Heart right ventricle (tissue), 16 donors: Measurements from ENCODE around the gene HOTAIR. TPM values are rescaled to one million over a fixed set of nuclear protein-coding genes. Genes with fewer than 3 reads are reported as not detected.
A peak's percentile ranks its signal among the peaks of the same experiment; 100 is the strongest.

Source experiments
- ATAC-seq, 8 donors: fragments of 200-7000 bp; cut with Tn5 transposase; one replicate each; pipeline ENCODE4 v1.9.1; 2020; ENCODE audit warnings: mild to moderate bottlenecking in 8 of 8, moderate library complexity in 8 of 8, moderate number of reproducible peaks in 1 of 8
- DNase-seq, 2 donors: peaks; one replicate each; pipeline ENCODE4 v3.0.0-alpha.2; 2020
- H3K27ac ChIP-seq, 10 donors: fragments of 200-600 bp; sonication (generic) in 2 of 10; one replicate each; pipeline versions ENCODE4 v1.5.0 to v1.8.0; 2020 to 2022; ENCODE audit warnings: mild to moderate bottlenecking in 3 of 10
- H3K27me3 ChIP-seq, 7 donors: fragments of 200-600 bp; one replicate each; pipeline ENCODE4 v1.8.0; 2021 to 2022; ENCODE audit warnings: mild to moderate bottlenecking in 2 of 7
- H3K36me3 ChIP-seq, 9 donors: fragments of 200-600 bp; sonication (generic) in 1 of 9; one replicate each; pipeline versions ENCODE4 v1.5.0 to v1.8.0; 2020 to 2022; ENCODE audit warnings: mild to moderate bottlenecking in 2 of 9
- H3K4me1 ChIP-seq, 9 donors: fragments of 200-600 bp; sonication (generic) in 1 of 9; one replicate each; pipeline versions ENCODE4 v1.5.0 to v1.8.0; 2020 to 2022; ENCODE audit warnings: mild to moderate bottlenecking in 4 of 9
- H3K4me3 ChIP-seq, 10 donors: fragments of 200-600 bp; sonication (generic) in 2 of 10; one replicate each; pipeline versions ENCODE4 v1.5.0 to v1.8.0; 2020 to 2022; ENCODE audit warnings: mild to moderate bottlenecking in 7 of 10, moderate library complexity in 2 of 10
- H3K9me3 ChIP-seq, 11 donors: fragments of 200-600 bp in 10 of 11; sonication (generic) in 2 of 11; one replicate each; pipeline versions ENCODE4 v1.5.0 to v1.8.0; 2013 to 2022; ENCODE audit warnings: mild to moderate bottlenecking in 2 of 11, control low read depth in 1 of 11, moderate library complexity in 1 of 11
- CTCF ChIP-seq, 9 donors: fragments of 200-600 bp; sonication (generic) in 2 of 9; IDR thresholded peaks; one replicate each; pipeline versions ENCODE4 v1.5.0 to v1.8.0; 2021 to 2022; ENCODE audit warnings: antibody characterized with exemption in 9 of 9, mild to moderate bottlenecking in 5 of 9, moderate library complexity in 1 of 9
- WGBS, 2 donors: extraction: QIAGEN DNeasy Blood & Tissue Kit; methylation state at CpG; one replicate each; pipeline ENCODE4 v1.1.7; 2013; ENCODE audit warnings: inconsistent platforms in 1 of 2; 5-methylcytosine and 5-hydroxymethylcytosine counted together
- intact Hi-C, 10 donors: fragments of 100-400 bp; cut with DNase I; formaldehyde crosslinking; loops; one replicate each; pipeline versions ENCODE4 v1.11.1 to v1.14.2; 2022
- polyA plus RNA-seq, 2 donors: library from polyadenylated mRNA; stranded (reverse); fragments of 200-250 nt; gene quantifications; one replicate each; pipeline ENCODE4 v1.2.3, GENCODE V29; 2013
- total RNA-seq, 10 donors: library from RNA; stranded (reverse); fragmentation: NEBNext Ultra II Directional in 3 of 10; extraction: Animal tissue kit (Norgen Biotek cat#: 25700) in 3 of 10; gene quantifications; one replicate each; pipeline versions ENCODE4 v1.2.1 to v1.2.4, GENCODE V29; 2021 to 2023
- donor health status: Arrhythmogenic right ventricular cardiomyopathy.
- donor health status: ischemic (EF 13 %, LVEDD 7.1; RV severe dilation, severe dysfunction).
- donor health status: healthy with polysubstance abuse.
- donor health status: DM: no; HTN: yes; CAD: no.
- donor health status: DM: no; HTN: no; CAD: no.
- donor health status: ischemic (EF 25% LVEDD 6.9; RV normal size, moderate dysfunction).
- donor health status: ischemic (EF 25% LVEDD 5.7; RV mildly dilated, moderate dysfunction).
- donor health status: healthy.
- donor health status: DM: yes; HTN: yes; CAD: no.
- donor health status: Ischemic cardiomyopathy.
- donor health status: ischemic (EF 35%, LVEDD 5.7; RV mildly dilated, moderate dysfunction).
- donor health status: nonischemic (EF 11% LVEDD 7.7; RV severe dilation, severe dysfunction).
- donor health status: DM: yes; HTN: yes; CAD: no.
- donor health status: PGD.
- donor health status: ischemic (EF 29% LVEDD 5.4; RV normal size, mild dysfunction).
- donor health status: nonischemic (EF 23%, LVEDD 6.1; RV moderate dilation, normal function).

Gene HOTAIR
- total and polyA plus RNA-seq, 12 donors: not detected

DNA sequence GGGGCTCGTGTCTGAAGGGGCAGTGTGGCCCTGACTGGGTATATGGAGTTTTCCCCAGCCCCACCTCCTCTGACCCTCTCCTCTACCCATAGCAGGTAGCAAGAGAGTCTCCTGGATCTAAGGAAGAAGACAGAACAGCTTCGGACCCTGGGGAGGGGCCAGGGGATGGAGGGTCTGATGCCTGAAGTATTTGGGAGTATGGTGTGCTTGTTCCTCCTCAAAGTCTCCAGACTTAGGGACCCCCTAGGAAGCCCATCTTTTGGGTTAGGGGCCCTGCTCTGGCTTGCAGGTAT, 33.5 kb upstream of the HOTAIR start:
- ATAC-seq: no peak
- Histone ChIP-seq H3K27me3 (peaks cover 43 to 98% (median 97%) of the 10 kb centered on the region in 7 donors), H3K4me1 (peaks cover 6 to 20% (median 16%) of the 10 kb centered on the region in 9 donors), H3K27ac (no peak overlapping the region), H3K4me3 (no peak overlapping the region), H3K9me3 (no peaks in the 10 kb centered on the region), H3K36me3 (no peaks in the 10 kb centered on the region)
- WGBS, 2 donors: 6 to 12% methylated on average over 2 of the region's 2 CpGs
- intact Hi-C loops: loop anchor here in 4 of 10 donors (5.0 to 10.0 kb wide), 3 partner anchors 194 to 367 kb away; no protein-coding TSS in a partner anchor
- no peak for DNase-seq
- no peak for TF ChIP-seq CTCF (IDR thresholded peaks at IDR 0.05)

DNA sequence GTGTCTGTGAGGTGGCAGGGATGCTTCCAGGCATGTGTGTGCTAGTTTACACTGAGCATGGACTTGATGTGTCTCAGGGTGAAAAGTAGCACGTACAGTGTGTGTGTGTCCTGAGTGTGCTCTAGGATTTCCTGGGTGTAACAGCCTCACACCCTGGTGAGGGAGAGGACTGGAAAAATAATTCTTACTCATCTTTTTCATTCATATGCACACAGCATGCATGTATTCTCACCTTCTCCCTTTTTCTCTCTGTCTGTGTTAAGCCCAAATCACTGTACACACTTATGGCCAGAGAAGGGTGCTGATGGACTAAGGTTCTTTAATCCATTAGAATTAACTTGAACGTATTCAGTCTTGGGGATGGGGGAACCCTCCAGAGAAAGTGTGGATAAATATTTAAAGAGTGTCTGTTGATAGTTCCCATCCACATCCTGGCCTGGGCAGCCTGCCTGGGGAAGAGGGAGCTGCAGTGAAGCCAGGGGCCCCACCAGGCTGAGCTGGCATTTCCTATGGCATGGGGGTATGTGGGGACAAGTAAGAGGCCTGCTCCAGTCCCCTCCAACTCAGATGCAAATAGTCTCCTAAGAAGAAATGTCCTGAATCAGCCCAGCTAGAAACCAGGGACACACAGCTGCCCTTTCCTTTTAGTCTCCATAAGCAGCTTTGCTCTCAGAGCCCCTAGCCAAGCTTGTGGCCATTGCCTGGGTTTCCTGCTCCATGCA, 32.9 kb upstream of the HOTAIR start:
- 37 to 44% methylated on average over 2 of the region's 2 CpGs for WGBS, 2 donors
- Histone ChIP-seq H3K36me3 (no peaks in the 10 kb centered on the region), H3K27ac (no peak overlapping the region), H3K4me3 (no peak overlapping the region), H3K4me1 (peaks cover 6 to 20% (median 16%) of the 10 kb centered on the region in 9 donors), H3K9me3 (no peaks in the 10 kb centered on the region), H3K27me3 (peaks cover 40 to 98% (median 97%) of the 10 kb centered on the region in 7 donors)
- no peak for TF ChIP-seq CTCF (IDR thresholded peaks at IDR 0.05)
- intact Hi-C loops: loop anchor here in 8 of 10 donors (2.0 to 10.0 kb wide), 6 partner anchors 183 to 367 kb away; no protein-coding TSS in a partner anchor
- ATAC-seq (no peak), DNase-seq (no peak)

- 22 to 26% methylated on average over 22 of the region's 22 CpGs for WGBS, 2 donors
- ATAC-seq: no peak
- no peak for TF ChIP-seq CTCF (IDR thresholded peaks at IDR 0.05)
- intact Hi-C loops: loop anchor here (1.0 to 10.0 kb wide), 8 partner anchors 184 to 368 kb away; no protein-coding TSS in a partner anchor
- no peak for DNase-seq
- H3K4me3 ChIP-seq: peak overlapping the region in 8 of 10 donors; percentile 17 to 44 (median 39)
- no peak overlapping the region for H3K27ac ChIP-seq
- peaks cover 6 to 20% (median 16%) of the 10 kb centered on the region in 9 donors for H3K4me1 ChIP-seq
- H3K27me3 ChIP-seq: peaks cover 40 to 98% (median 97%) of the 10 kb centered on the region in 7 donors
- H3K36me3 ChIP-seq: no peaks in the 10 kb centered on the region
- H3K9me3 ChIP-seq: no peaks in the 10 kb centered on the region
Observed at GRCh38 chr12:54006559-54007220, 31.9 kb upstream of the HOTAIR start.

DNA sequence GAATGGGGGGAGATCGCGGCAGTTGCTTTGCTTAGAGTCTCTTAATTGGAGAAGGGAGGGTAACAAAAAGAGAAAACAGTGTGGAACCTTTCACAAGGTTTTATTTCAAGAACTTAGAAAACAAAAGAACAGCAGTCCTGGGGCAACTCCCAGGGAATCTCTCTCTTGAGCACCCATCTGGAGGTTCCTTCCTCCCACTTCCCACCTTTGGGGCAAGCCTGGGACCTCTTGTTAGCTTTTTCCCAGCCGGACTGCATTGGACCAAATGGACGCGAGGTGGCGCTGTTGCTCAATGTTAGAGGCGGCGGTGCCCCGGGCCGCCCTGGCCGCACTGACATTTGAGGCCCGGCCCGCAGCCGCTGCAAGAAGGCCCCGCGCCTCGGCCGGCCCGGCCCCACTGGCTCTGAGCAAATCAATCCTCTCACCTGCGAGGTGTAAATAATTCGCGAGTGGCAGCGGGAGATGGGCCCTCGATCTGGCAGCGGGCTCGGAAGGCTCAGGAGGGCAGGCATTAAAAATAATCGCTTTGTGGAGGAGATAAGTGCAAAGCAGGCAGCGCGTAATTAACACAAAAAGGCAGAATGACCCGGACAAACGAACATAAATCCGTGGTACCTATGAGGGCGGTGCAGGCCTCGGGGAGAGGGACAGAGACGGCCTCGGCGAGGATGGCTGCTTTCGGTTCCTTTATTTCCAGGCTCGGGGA, 31.3 kb upstream of the HOTAIR start:
- Histone ChIP-seq H3K36me3 (no peaks in the 10 kb centered on the region), H3K4me3 (peak overlapping the region in 8 of 10 donors; percentile 17 to 44 (median 39)), H3K9me3 (no peaks in the 10 kb centered on the region), H3K4me1 (peaks cover 6 to 20% (median 16%) of the 10 kb centered on the region in 9 donors), H3K27me3 (peaks cover 43 to 98% (median 97%) of the 10 kb centered on the region in 7 donors), H3K27ac (no peak overlapping the region)
- DNase-seq (peak; percentile 85 to 88), ATAC-seq (peak; percentile 85 to 95 (median 91))
- 5% methylated on average over 39 of the region's 39 CpGs for WGBS, 2 donors
- peak; percentile 87 to 96 (median 93) for TF ChIP-seq CTCF (IDR thresholded peaks at IDR 0.05)
- intact Hi-C loops: loop anchor here (1.0 to 10.0 kb wide), 9 partner anchors 185 to 369 kb away; no protein-coding TSS in a partner anchor
